Calu3 (cell line): Measurements from ENCODE around the gene ATG16L2. TPM values are rescaled to one million over a fixed set of nuclear protein-coding genes. Genes with fewer than 3 reads are reported as not detected.

Source experiments
- BruUV-seq: library from RNA; stranded (reverse); fragments of 400-500 nt; replicated peaks from 2 replicates; lab custom pipeline; 2021; lab: Mats Ljungman, UMichigan
- CTCF ChIA-PET: fragments of 300-600 bp; sonication (Branson Sonifier 250); formaldehyde crosslinking; loops from one replicate; lab custom pipeline; 2022; ENCODE audit warnings: antibody characterized with exemption; lab: Charles Lee
- DNase-seq: peaks from one replicate; pipeline ENCODE4 v3.0.0; 2022
- H3K27ac Mint-ChIP-seq: one replicate; pipeline ENCODE4 v1.8.0; 2022; ENCODE audit warnings: mixed read lengths; ENCODE audit not compliant: unreplicated experiment
- H3K27me3 Mint-ChIP-seq: one replicate; pipeline ENCODE4 v1.8.0; 2022; ENCODE audit warnings: mixed read lengths; ENCODE audit not compliant: unreplicated experiment
- H3K36me3 Mint-ChIP-seq: one replicate; pipeline ENCODE4 v1.8.0; 2022; ENCODE audit warnings: mild to moderate bottlenecking, moderate library complexity, mixed read lengths; ENCODE audit not compliant: insufficient read depth, unreplicated experiment
- H3K4me1 Mint-ChIP-seq: one replicate; pipeline ENCODE4 v1.8.0; 2022; ENCODE audit warnings: mild to moderate bottlenecking, low read depth, mixed read lengths; ENCODE audit not compliant: unreplicated experiment
- H3K4me3 Mint-ChIP-seq: one replicate; pipeline ENCODE4 v1.8.0; 2022; ENCODE audit warnings: mild to moderate bottlenecking, low read depth, moderate library complexity, mixed read lengths; ENCODE audit not compliant: unreplicated experiment
- H3K9me3 Mint-ChIP-seq: one replicate; pipeline ENCODE4 v1.8.0; 2022; ENCODE audit warnings: low read depth, mixed read lengths; ENCODE audit not compliant: unreplicated experiment
- CTCF ChIP-seq: fragments of 200-600 bp; IDR thresholded peaks from one replicate; pipeline ENCODE4 v1.8.0; 2022; ENCODE audit warnings: antibody characterized with exemption; ENCODE audit not compliant: unreplicated experiment
- intact Hi-C: fragments of 100-400 bp; cut with micrococcal nuclease; formaldehyde crosslinking; loops from one replicate; pipeline ENCODE4 v1.10.0; 2022; ENCODE audit not compliant: unreplicated experiment
- total RNA-seq: library from RNA; stranded (reverse); gene quantifications from 2 replicates; pipeline ENCODE4 v1.2.3, GENCODE V29; 2022

Gene ATG16L2
- total RNA-seq, 1 experiment from 2014 or later = 28.7 TPM

DNA sequence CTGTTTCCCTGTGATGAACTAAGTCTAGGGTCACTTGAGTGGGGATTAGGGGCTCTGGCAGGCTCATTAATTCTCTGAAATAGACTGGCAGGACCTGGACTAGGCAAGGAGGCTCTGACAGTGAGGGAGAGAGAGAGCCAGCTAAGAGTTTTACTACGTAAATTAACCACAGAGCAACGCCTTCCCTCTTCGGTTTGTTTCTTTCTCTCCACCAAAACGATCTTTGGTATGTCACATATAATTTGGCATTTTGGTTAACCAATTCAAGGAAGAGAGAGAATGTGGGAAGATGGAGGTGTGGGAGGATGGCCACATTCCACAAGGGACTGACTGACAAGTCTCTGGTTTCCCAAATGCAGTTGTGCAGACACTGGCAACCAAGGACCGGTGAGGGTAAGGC, 27.9 kb downstream of the ATG16L2 start:
- Mint-ChIP-seq H3K36me3 (no peaks in the 10 kb centered on the region), H3K9me3 (no peaks in the 10 kb centered on the region), H3K4me1 (no peaks in the 10 kb centered on the region), H3K27me3 (no peaks in the 10 kb centered on the region), H3K27ac (no peak overlapping the region), H3K4me3 (no peak overlapping the region)
- intact Hi-C loops = no loop called here
- CTCF ChIA-PET = interaction anchor here (0.9 kb wide), 1 partner anchor 117 kb away, joined by 3 read pairs; no protein-coding TSS in a partner anchor
- BruUV-seq = no TSS peak
- no peak for TF ChIP-seq CTCF
- DNase-seq = no peak

- no peak for TF ChIP-seq CTCF
- BruUV-seq = no TSS peak
- Mint-ChIP-seq H3K9me3 (no peaks in the 10 kb centered on the region), H3K4me3 (no peak overlapping the region), H3K27ac (no peak overlapping the region), H3K27me3 (no peaks in the 10 kb centered on the region), H3K4me1 (no peaks in the 10 kb centered on the region), H3K36me3 (no peaks in the 10 kb centered on the region)
- intact Hi-C loops = no loop called here
- CTCF ChIA-PET = no interaction called here
- DNase-seq = no peak
These were observed 28.6 kb downstream of the ATG16L2 start for GRCh38 chr11:72842653-72843330.

GRCh38 chr11:72844356-72844755, 30.1 kb downstream of the ATG16L2 start:
- H3K36me3 Mint-ChIP-seq = no peaks in the 10 kb centered on the region
- no peak for TF ChIP-seq CTCF
- BruUV-seq = no TSS peak
- H3K27ac Mint-ChIP-seq = no peak overlapping the region
- H3K9me3 Mint-ChIP-seq = no peaks in the 10 kb centered on the region
- no peak overlapping the region for H3K4me3 Mint-ChIP-seq
- DNase-seq = no peak
- CTCF ChIA-PET = interaction anchor here (0.6 kb wide), 1 partner anchor 413 kb away, joined by 3 read pairs; no protein-coding TSS in a partner anchor
- no peaks in the 10 kb centered on the region for H3K27me3 Mint-ChIP-seq
- no peaks in the 10 kb centered on the region for H3K4me1 Mint-ChIP-seq
- intact Hi-C loops = no loop called here

- no peaks in the 10 kb centered on the region for H3K27me3 Mint-ChIP-seq
- H3K4me3 Mint-ChIP-seq = no peak overlapping the region
- peak; percentile 36 for DNase-seq
- H3K4me1 Mint-ChIP-seq = no peaks in the 10 kb centered on the region
- intact Hi-C loops = no loop called here
- peak; percentile 41 for TF ChIP-seq CTCF
- no peaks in the 10 kb centered on the region for H3K9me3 Mint-ChIP-seq
- no peak overlapping the region for H3K27ac Mint-ChIP-seq
- no TSS peak for BruUV-seq
- no peaks in the 10 kb centered on the region for H3K36me3 Mint-ChIP-seq
- CTCF ChIA-PET = no interaction called here
These were observed 34.7 kb downstream of the ATG16L2 start for GRCh38 chr11:72848846-72849466.
